ENCODE results near the gene DUSP19. TPM values are rescaled to one million over a fixed set of nuclear protein-coding genes. Genes with fewer than 3 reads are reported as not detected.

DUSP19 gene
- polyA plus RNA-seq, 1 donor: 2.2 TPM

DNA sequence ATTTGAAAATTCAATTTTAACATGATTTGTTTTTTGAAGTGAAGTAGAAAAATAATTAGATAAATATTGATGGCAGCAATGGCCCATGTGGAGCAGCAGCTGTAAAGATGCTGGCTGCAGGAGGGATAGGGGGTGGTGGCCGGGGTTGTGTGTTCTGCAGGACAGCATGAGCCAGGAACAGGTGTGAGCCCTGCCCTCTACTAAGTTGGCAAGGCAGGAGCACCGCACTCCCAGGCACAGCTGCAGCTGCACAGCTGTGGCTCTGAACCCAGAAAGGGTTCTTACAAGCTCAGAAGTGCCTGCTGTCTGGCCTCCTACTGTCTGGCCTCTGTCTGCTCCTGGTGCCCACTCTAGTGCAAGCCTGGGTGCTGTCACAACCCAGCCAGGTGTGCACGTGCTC is 10.0 kb upstream of the DUSP19 start:
- DNase-seq (ENCODE audit: low read depth): no peak

DNA sequence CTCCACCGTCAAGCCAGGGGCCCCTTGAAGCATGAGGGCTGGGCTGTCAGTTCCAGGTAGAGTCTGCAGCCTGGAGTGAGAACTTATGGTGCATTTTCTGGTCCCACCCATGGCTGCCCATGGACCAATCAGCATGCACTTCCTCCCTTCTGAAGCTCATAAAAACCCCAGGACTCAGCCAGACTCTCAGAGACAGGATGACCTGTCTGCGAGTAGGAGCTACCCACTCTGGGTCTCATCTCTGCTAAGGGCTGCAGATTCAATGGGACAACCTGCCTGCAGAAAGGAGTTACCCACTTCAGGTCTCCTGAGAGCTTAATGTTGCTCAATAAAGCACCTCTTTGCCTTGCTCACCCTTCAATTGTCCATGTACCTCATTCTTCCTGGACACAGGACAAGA is 9.4 kb upstream of the DUSP19 start:
- no peak for DNase-seq (ENCODE audit: low read depth)

DNA sequence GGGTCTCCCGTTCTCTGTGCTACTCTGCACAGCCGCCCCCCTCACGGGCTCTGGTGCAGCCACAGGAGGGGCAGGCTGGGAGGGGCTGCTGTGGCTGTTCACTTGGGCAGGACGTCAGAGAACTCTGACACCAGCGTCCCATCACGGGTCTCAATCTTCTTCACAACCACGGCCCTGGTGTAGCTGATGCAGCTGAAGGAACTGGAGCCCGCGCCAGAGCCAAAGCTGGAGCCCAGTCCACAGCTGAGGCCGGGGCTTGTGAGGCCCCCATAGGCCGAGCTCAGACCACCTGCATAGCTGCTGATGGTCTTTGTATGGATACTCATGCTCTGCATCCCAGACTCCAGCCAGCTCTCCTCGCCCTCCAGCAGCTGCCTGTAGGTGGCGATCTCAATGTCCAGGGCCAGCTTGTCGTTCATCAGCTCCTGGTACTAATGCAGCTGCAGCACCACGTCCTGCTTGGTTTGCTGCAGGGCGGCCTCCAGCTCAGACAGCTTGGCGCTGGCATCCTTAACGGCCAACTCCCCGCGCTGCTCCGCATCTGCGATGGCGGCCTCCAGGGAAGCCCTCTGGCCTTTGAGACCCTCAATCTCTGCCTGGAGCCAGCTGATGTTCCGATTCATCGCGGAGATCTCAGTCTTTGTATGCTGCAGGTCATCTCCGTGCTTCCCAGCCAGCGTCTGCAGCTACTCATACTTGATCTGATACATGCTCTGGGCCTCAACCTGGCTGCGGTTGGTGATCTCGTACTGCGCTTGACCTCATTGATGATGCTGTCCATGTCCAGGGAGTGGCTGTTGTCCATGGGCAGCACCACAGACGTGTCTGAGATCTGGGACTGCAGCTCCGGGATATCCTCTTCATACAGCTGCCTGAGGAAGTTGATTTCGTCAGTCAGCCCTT is 7.4 kb upstream of the DUSP19 start:
- no peak for DNase-seq (ENCODE audit: low read depth)

DNA sequence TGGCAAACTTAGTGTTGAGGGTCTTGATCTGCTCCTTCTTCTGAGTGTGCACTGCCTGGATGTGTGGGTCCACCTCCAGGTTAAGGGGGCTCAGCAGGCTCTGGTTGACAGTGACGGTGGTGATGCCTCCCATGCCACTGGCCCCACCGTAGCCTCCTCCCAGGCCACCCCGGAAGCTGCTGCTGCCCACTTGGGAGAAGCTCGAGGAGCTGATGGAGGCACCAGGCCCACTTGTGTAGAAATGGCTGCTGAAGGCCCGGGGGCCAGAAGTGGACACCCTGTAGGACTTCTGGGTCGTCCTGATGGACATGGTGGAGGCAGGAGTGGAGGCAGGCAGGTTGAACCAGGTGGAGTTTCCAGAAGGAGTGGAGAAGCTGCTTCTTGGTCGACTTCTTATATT is 6.4 kb upstream of the DUSP19 start:
- no peak for DNase-seq (ENCODE audit: low read depth)

DNA sequence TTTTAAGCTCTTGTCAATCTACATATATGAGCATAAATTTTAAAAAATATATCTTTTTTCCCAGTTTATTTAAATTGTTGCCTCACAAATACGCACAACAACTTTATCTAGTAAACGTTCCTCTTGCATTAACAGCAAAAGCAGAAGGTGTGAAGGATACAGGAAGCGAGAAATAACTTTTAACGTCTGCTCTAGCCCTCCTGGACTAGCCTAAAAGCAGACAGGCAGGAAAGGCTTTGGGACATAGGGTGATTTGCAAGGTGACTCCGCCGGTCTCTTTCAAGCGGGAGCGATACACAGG is 434 bp upstream of the DUSP19 start:
- DNase-seq (ENCODE audit: low read depth): no peak

DNA sequence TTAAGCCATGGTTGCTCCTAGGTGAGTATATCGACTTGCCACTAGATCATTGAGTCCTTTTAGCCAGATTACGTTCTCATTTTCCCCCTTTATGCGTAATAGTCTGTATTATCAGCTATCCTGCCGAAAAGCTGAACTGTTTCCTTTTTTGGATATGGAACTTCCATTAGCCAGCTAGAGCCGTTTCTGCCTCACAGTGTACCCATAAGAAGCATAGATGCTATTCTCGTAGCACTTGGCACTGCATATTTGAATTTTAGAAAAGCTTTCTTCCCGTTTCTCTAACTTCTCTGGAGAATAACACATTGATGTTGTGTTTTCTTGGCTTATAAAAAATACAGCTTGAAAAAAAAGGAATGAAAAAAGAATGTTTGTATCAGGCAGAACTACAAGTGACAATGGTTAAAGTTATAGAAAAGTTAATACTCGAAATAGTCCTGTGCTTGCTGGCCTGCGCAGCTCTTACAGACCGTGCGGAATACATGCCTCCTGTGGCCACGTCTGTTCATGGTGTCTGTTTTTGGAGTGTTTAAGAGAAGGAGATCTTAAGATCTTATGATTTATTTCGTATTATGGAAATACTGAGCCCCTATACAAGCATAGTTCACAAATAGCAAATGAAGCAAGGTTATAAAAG is 710 bp downstream of the DUSP19 start:
- DNase-seq (ENCODE audit: low read depth): peak; percentile 25

DNA sequence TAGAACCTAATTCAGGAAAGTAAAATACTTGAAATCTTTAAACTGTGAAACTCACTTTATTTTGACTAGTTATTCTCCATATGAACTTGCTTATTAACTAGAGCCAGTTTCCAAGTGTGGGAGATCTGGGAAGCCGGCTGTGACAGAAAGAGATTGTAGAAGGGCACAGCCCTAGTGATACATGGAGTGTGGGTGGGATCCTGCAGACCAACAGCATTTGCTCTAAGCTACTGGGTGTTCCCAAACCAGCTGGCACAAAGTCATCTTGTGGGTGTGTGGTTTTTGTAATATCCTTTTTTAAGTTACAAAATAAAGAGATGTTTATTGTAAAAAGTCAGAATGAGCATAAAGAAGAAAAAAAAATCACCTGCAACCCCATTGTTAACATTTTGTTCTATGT is 3.4 kb downstream of the DUSP19 start:
- no peak for DNase-seq (ENCODE audit: low read depth)

DNA sequence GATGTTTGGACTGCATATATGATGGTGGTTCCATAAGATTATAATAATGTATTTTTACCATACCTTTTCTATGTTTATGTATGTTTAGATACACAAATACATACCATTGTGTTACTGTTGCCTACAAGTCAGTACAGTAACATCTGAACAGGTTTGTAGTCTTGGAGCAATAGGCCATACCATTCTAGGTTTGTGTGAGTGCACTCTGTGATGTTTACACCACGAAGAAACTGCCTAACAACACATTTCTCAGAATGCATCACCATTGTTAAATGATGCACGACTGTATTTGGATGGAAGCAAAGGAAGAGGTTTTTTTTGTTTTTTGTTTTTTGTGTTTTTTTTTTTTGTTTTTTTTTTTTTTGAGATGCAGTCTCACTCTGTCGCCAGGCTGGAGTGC is 9.5 kb downstream of the DUSP19 start:
- DNase-seq (ENCODE audit: low read depth): no peak

DNA sequence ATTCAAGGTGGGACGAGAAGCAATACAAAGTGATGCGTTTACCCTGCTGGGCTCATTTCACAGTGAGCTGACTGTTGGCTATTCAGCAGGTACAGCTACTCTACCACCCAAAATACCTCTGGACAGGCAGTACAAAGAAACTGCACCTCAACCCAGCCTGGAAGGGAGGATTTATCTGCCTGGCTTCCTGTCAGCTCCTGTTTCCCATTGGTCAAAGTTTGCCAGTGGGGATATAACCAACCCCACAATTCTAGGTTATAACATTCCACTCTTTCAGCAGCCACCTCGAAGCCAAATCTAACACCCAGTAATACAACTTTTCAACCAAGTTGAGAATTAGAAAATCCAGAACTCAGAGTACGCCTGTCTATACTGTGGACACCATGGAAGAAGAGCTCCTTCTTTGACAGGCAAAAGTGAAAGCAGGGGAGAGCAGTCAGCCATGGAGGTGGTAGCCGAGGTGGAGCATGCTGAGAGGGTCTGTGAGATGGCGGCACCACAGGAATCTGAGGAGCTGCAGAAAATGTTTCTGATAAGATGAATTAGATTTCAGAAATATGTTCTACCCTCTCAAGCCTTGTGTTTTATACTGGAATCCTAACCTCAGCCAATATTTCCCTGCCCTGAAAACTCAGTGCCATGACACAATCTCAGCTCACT is 10.8 kb downstream of the DUSP19 start:
- DNase-seq (ENCODE audit: low read depth): no peak

DNA sequence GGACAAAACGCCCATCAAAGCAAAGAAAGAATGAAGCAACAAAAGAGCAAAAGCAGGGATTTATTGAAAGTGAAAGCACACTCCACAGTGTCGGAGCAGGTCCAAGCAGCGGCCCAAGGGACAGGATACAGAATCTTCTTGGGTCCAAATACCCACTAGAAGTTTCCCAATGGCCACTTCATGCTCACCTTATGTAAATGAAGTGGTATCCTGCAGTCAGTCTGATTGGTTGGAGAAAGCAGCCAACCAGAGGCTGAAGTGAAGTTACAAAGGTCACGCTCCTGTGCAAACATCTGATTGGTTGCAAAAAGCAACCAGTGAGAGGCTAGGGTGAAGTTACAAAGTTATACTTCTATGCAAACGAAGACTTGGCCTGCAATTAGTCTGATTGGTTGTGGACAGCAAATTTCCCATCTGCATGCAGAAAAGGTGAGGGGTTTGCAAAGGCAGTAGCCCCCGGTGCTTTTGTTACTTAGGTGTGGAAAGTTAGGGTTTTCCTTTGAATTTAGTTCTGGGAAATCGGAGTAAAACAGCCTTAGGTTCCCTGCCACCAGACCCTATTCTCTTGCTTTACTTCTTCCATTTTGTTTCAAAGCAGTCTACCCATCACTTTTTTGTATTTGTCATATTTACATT is 12.9 kb downstream of the DUSP19 start:
- no peak for DNase-seq (ENCODE audit: low read depth)

DNA sequence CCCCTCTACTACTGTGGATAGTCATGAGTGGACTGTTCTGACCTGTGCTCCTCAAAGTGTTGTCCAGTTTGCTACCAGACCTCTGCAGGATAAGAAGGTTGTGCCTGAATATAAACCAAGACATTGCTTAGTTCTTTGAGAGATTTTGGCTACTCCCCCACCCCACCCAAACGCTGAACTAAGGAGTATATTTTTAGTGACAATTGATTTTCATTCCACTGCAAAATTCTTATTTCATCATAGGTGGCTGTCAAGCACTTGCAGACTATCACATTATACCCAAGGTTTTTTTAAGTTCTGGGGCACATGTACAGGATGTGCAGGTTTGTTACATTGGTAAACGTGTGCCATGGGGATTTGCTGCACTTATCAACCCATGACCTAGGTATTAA is 13.4 kb downstream of the DUSP19 start:
- DNase-seq (ENCODE audit: low read depth): no peak

DNA sequence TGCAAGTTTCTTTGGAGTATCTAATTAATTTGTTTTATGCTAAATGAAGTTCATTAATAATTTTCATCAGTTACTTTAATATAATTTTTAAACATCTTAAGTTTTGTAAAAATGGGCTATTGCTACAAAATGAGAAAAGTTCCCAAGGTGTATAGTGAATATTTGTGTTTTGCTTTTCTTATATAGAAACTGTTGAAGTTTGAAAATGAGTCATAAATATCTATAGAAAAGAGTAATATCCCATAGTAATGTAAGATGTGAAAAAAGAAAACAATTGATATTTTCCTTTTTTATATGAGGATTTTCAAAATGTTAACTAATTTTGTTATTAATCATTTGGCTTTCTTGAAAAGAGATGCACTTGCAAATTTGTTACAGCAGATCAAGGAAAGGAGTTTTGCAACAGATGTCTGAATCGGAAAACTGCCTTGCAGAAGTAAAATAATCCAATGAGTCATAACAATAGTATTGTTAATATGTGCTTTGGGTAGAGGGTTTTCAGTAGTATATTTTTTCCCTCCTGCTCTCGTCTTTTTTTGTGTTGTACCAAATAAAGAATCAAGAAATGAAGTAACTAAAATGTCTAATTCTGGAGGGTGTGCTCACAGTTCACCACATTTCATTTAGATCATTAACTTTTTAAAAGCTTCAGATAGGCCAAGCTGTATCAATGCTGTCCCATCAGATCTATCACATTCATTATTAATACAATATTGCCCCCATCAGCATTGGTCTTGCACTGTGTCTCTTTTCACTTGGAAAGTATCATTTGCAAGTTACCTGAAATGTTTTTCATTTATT is 15.5 kb downstream of the DUSP19 start:
- no peak for DNase-seq (ENCODE audit: low read depth)

DNA sequence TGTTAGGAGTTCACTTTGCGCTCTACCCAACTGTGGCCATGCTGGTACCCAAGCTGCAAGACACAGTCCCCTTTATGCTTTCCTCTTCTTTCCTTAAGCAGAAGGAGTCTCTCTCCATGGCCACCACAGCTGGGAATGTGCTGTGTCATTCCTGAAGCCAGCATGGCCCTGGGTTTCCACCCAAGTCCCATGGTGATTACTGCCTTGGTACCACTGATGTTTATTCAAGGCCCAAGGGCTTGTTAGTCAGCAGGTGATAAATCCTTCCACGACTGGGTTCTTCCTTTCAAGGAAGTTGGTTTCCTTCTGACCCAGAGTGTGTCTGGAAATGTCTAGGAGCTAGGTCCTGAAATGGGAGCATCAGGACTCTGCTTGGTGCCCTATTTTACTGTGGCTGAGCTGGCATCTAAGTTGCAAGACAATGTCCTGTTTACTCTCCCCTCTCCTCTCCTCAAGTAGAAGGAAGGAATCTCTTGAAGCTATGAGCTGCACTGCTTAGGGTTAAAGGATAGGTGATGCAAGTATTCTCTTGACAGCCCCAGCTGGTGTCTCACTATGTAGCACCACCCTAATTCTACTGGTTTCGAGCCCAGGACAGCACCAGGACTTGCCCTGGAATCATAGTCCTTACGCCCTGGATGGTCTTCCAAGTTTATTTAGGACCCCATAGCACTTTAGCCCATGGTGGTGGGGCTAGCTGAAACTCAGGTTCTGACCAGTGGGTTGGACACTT is 27.0 kb downstream of the DUSP19 start:
- no peak for DNase-seq (ENCODE audit: low read depth)

DNA sequence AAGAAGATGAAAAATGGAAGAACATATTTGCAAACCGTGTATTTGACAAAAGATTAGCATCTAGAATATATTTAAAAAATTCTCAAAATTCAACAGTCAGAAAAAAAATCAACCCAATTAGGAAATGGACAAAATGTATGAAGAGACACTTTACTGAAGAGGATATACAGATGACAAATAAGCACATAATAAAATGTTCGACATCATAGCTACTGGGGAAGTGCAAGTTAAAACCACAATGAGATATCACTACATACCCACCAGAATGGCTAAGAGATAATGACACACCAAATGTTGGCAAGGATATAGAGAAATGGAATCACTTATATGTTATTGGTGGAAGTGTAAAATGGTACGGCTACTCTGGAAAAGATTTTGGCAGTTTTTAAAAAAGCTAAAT is 34.0 kb downstream of the DUSP19 start:
- no peak for DNase-seq (ENCODE audit: low read depth)

DNA sequence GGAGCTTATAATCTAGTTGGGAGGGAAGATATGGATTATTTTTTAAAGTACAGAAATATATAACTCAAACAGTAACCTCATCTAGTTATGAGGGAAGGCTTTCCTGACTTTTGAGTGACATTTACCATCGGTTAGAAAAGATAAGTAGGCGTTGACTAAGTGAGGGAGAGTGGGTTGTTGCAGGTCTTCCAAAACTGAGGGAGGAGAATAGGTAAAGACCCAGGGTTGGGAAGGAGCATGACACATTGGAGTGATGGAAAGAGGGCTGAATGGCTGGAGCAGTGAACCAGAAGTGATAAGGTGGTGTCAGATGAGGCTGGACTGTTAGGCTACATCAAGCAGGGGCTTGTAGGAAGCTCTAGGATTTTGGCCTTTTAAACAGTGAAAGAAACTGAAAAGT is 35.1 kb downstream of the DUSP19 start:
- no peak for DNase-seq (ENCODE audit: low read depth)

DNA sequence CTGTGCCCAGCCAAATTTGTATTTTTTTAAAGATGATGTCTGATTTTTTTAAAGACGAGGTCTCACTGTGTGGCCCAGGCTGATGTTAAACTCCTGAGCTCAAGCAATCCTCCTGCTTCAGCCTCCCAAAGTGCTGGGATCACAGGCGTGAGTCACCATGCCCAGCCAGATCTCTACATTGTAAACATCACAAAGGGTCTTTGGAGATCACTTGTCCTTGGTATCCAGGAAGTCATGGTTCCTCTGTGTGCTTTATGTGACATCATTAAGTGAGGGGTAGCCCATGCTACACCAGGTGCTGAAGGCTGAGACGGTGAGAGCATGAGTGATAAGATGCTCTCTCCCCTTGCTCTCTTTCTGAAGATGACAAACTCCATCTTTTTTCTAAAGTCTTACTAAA is 38.7 kb downstream of the DUSP19 start:
- no peak for DNase-seq (ENCODE audit: low read depth)

DNA sequence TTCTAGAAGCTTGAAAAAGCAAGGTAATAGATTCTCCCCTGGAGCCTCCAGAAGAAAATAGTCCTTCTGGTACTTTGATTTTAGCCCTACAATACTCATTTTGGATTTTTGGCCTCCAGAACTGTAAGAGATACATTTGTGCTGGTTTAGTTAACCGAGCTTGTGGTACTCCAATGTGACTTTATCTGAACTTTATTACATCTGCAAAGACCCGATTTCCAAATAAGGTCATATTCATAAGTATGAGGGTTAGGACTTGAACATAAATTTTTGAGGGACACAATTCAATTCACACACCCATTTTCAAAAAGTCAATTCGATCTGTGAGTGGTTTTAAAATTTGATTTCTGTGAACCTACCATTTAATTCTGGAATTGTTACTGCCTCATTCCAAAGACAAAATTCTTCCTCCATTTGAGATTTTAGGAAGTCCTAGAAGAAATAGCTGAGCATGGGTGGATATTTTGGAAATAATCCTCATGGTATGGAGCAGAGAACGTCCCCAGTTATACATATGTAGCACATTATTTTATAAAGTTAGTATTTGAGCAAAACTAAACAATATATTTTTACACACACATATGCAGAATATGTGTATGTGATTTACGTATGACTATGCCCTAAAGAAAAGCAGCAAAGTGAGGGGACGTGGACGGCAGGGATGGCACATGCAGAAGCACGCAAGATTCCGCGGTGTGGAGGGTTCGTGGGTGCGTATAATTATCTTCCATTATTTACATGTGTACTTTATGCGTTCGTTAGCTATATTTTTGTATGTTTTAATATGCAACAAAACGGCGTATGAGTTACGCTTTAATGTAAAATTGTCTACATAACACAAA is 44.8 kb downstream of the DUSP19 start:
- no peak for DNase-seq (ENCODE audit: low read depth)

DNA sequence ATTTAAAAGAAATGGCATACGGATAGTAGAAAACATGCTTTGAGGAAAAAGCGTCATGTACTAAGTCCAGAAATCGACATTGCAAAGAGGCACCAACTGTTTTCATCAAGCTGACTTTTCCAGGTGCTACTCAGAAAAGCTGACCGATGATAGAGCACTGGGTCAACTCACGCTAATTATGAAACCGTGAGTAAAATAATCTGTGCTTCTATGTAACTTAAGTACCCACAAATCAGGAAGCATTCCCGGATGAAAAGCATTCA is 45.3 kb downstream of the DUSP19 start:
- no peak for DNase-seq (ENCODE audit: low read depth)

DNA sequence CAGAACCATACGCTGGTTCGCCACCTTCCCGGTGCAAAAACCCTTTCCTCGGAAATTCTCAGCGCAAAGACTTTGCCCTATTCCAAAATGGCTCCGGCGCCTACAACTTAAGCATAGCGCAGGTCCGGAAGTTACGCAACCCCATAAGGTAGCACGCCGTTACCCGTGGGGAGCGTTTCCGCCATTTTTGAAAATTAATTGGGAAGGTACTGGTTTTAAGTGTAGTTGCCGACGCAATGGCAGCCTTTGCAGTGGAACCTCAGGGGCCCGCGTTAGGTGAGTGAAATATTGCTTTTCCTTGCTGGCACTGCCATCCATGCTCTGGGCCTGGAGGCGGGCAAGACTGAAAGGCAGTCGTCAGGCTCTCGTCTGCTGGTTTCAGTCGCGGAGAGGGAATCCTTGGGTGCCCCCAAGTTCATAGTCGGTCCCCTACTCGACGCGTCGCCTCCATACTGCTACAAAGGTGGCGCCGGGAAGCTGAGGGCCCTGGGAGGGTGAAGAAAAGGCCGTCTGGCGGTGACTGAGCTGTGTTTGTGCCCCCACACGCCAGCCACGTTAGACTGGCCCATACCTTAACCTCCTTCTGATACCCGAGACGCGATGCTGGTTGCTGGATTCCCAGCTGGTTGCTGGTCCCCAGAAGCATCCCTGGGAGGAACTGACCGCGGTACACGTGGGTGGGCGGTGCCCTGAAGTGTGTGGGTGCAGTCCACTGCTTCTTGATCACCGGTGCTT is 45.8 kb downstream of the DUSP19 start, which contains the start of gene NUP35:
TSS of gene NUP35 (plus strand) at position 222 of the 735 bp plus-strand sequence. CDS start at position 237, 15 bp downstream.
- DNase-seq (ENCODE audit: low read depth): peak; percentile 84

DNA sequence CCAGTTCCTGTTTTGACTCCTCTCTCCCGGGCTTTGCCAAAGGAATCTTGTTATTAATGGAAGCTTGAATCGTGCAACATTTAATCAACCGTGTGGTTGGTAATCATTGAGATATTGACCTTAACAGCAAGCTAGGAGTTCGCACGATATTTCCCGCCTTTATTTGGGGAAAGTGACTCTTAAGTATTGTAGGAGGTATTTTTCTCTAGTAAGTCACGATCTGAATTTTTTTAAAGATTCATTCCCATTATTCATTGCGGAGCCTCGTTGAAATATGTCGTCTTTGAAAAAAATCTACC is 46.4 kb downstream of the DUSP19 start:
- DNase-seq (ENCODE audit: low read depth): no peak
